Measurements from ENCODE around the gene VWA7.

Gene VWA7

DNA sequence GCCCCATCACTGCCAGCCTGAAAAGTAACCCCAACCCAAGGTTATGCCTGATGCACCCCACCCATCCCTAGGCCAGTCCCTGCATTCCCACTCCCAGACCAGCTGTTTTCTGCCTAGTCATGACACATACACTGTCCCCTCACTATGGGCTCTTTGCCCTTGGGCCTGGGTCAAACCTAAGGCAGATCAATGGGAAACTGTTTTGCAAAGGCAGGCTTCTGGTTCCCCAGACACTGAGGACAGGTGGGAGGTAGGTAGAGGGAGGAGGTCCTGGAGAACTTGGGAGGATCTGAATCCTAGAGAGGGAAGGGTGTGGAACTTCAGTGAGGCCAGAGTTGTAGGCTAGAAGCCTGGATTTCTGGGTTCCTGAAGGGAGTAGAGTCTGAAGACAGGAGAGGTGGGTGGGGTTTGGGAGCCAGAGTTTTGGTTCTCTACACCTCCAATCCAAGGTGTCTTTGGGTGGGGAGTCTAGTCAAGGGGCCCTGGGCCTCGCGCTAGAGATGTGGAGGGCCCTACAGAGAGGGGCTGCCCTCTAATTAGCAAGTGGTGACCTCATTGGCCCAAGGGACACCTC is 42.8 kb downstream of the VWA7 start:
- Histone ChIP-seq H3K9me3 (ENCODE audit: insufficient read depth, low read depth, low read length) (no peaks in the 10 kb centered on the region), H3K4me1 (ENCODE audit: control insufficient read depth in 1 of 2, insufficient read depth in 2 of 2, low read length in 2 of 2) (peaks cover 24 to 27% of the 10 kb centered on the region in 2 experiments), H3K79me1 (ENCODE audit: low read length) (peaks cover 42% of the 10 kb centered on the region), H2AK5ac (ENCODE audit: low read length) (peak overlapping the region; percentile 14), H2AFZ (ENCODE audit: insufficient read depth, low read length, poor library complexity) (no peak overlapping the region), H2BK120ac (ENCODE audit: insufficient read depth, low read length, poor library complexity) (no peak overlapping the region), H3K23ac (ENCODE audit: low read length) (no peak overlapping the region), H4K12ac (ENCODE audit: low read depth, low read length) (no peak overlapping the region), H2BK5ac (ENCODE audit: low read depth, low read length, poor library complexity) (peak overlapping the region; percentile 2), H3K18ac (ENCODE audit: low read length) (peak overlapping the region; percentile 31), H3K4me3 (ENCODE audit: low read depth, low read length) (peak overlapping the region; percentile 78), H3K27ac (ENCODE audit: low read depth, low read length) (peak overlapping the region; percentile 95), H3K14ac (ENCODE audit: low read length) (no peak overlapping the region), H4K91ac (ENCODE audit: low read depth, low read length) (no peak overlapping the region), H2BK12ac (ENCODE audit: low read length) (peak overlapping the region; percentile 12), H3K79me2 (ENCODE audit: control insufficient read depth, insufficient read depth, low read length, poor library complexity) (peaks cover 26% of the 10 kb centered on the region), H3K4ac (ENCODE audit: low read depth, low read length) (peak overlapping the region; percentile 56), H3K36me3 (ENCODE audit: control insufficient read depth in 1 of 2, insufficient read depth in 2 of 2, low read length in 2 of 2) (peaks cover 26 to 33% of the 10 kb centered on the region in 2 experiments), H3K4me2 (ENCODE audit: low read length) (peak overlapping the region; percentile 89), H3K27me3 (ENCODE audit: insufficient read depth, low read length) (no peaks in the 10 kb centered on the region), H3K9ac (ENCODE audit: low read length) (peak overlapping the region; percentile 42), H4K8ac (ENCODE audit: low read depth, low read length) (no peak overlapping the region)
- no peak for DNase-seq
- WGBS (ENCODE audit: extremely low coverage, insufficient coverage, insufficient read length): no CpG with 5 or more reads among the region's 2 CpGs

GRCh38 chr6:31733734-31734133 is 43.4 kb downstream of the VWA7 start:
- Histone ChIP-seq H3K18ac (ENCODE audit: low read length) (no peak overlapping the region), H3K4me1 (ENCODE audit: control insufficient read depth in 1 of 2, insufficient read depth in 2 of 2, low read length in 2 of 2) (peaks cover 23 to 25% of the 10 kb centered on the region in 2 experiments), H4K12ac (ENCODE audit: low read depth, low read length) (no peak overlapping the region), H4K8ac (ENCODE audit: low read depth, low read length) (no peak overlapping the region), H3K4me3 (ENCODE audit: low read depth, low read length) (no peak overlapping the region), H2AK5ac (ENCODE audit: low read length) (no peak overlapping the region), H3K23ac (ENCODE audit: low read length) (no peak overlapping the region), H3K4me2 (ENCODE audit: low read length) (peak overlapping the region; percentile 89), H3K9ac (ENCODE audit: low read length) (peak overlapping the region; percentile 28), H3K27me3 (ENCODE audit: insufficient read depth, low read length) (no peaks in the 10 kb centered on the region), H4K91ac (ENCODE audit: low read depth, low read length) (no peak overlapping the region), H2BK5ac (ENCODE audit: low read depth, low read length, poor library complexity) (no peak overlapping the region), H2BK12ac (ENCODE audit: low read length) (no peak overlapping the region), H2BK120ac (ENCODE audit: insufficient read depth, low read length, poor library complexity) (no peak overlapping the region), H2AFZ (ENCODE audit: insufficient read depth, low read length, poor library complexity) (no peak overlapping the region), H3K79me2 (ENCODE audit: control insufficient read depth, insufficient read depth, low read length, poor library complexity) (peaks cover 28% of the 10 kb centered on the region), H3K36me3 (ENCODE audit: control insufficient read depth in 1 of 2, insufficient read depth in 2 of 2, low read length in 2 of 2) (peaks cover 27 to 34% of the 10 kb centered on the region in 2 experiments), H3K14ac (ENCODE audit: low read length) (no peak overlapping the region), H3K27ac (ENCODE audit: low read depth, low read length) (no peak overlapping the region), H3K9me3 (ENCODE audit: insufficient read depth, low read depth, low read length) (no peaks in the 10 kb centered on the region), H3K79me1 (ENCODE audit: low read length) (peaks cover 42% of the 10 kb centered on the region), H3K4ac (ENCODE audit: low read depth, low read length) (peak overlapping the region; percentile 56)
- DNase-seq: no peak
- WGBS (ENCODE audit: extremely low coverage, insufficient coverage, insufficient read length): no CpG with 5 or more reads among the region's 4 CpGs

GRCh38 chr6:31732029-31732428 is 45.1 kb downstream of the VWA7 start:
- H2AFZ ChIP-seq (ENCODE audit: insufficient read depth, low read length, poor library complexity): no peak overlapping the region
- H3K79me2 ChIP-seq (ENCODE audit: control insufficient read depth, insufficient read depth, low read length, poor library complexity): peaks cover 29% of the 10 kb centered on the region

GRCh38 chr6:31730631-31731086 is 46.5 kb downstream of the VWA7 start:
- no peak overlapping the region for H4K91ac ChIP-seq (ENCODE audit: low read depth, low read length)
- no peak overlapping the region for H3K4ac ChIP-seq (ENCODE audit: low read depth, low read length)
- H2AK5ac ChIP-seq (ENCODE audit: low read length): no peak overlapping the region
- H4K12ac ChIP-seq (ENCODE audit: low read depth, low read length): no peak overlapping the region
- no peak overlapping the region for H3K18ac ChIP-seq (ENCODE audit: low read length)
- peak overlapping the region; percentile 95 for H3K27ac ChIP-seq (ENCODE audit: low read depth, low read length)
- no peak overlapping the region for H4K8ac ChIP-seq (ENCODE audit: low read depth, low read length)
- H2BK5ac ChIP-seq (ENCODE audit: low read depth, low read length, poor library complexity): no peak overlapping the region
- no peak overlapping the region for H3K14ac ChIP-seq (ENCODE audit: low read length)
- H3K27me3 ChIP-seq (ENCODE audit: insufficient read depth, low read length): no peaks in the 10 kb centered on the region
- peaks cover 20% of the 10 kb centered on the region for H3K79me1 ChIP-seq (ENCODE audit: low read length)
- peaks cover 14% of the 10 kb centered on the region in 2 experiments for H3K4me1 ChIP-seq (ENCODE audit: control insufficient read depth in 1 of 2, insufficient read depth in 2 of 2, low read length in 2 of 2)
- peaks cover 22% of the 10 kb centered on the region for H3K79me2 ChIP-seq (ENCODE audit: control insufficient read depth, insufficient read depth, low read length, poor library complexity)
- H2BK120ac ChIP-seq (ENCODE audit: insufficient read depth, low read length, poor library complexity): no peak overlapping the region
- H3K36me3 ChIP-seq (ENCODE audit: control insufficient read depth in 1 of 2, insufficient read depth in 2 of 2, low read length in 2 of 2): peaks cover 45 to 63% of the 10 kb centered on the region in 2 experiments
- H3K23ac ChIP-seq (ENCODE audit: low read length): no peak overlapping the region
- no peaks in the 10 kb centered on the region for H3K9me3 ChIP-seq (ENCODE audit: insufficient read depth, low read depth, low read length)
- H3K4me2 ChIP-seq (ENCODE audit: low read length): peak overlapping the region; percentile 43
- H3K4me3 ChIP-seq (ENCODE audit: low read depth, low read length): no peak overlapping the region
- no peak overlapping the region for H2BK12ac ChIP-seq (ENCODE audit: low read length)
- no peak overlapping the region for H3K9ac ChIP-seq (ENCODE audit: low read length)
- DNase-seq: peak in 1 of 2 donors; percentile 23
- WGBS (ENCODE audit: extremely low coverage, insufficient coverage, insufficient read length): no CpG with 5 or more reads among the region's 11 CpGs
- H2AFZ ChIP-seq (ENCODE audit: insufficient read depth, low read length, poor library complexity): no peak overlapping the region

More at GRCh38 chr6:31732029-31732428, 45.1 kb downstream of the VWA7 start:
- no peak overlapping the region for H3K18ac ChIP-seq (ENCODE audit: low read length)
- no peak overlapping the region for H2BK120ac ChIP-seq (ENCODE audit: insufficient read depth, low read length, poor library complexity)
- WGBS (ENCODE audit: extremely low coverage, insufficient coverage, insufficient read length): no CpG with 5 or more reads among the region's 3 CpGs
- H2BK12ac ChIP-seq (ENCODE audit: low read length): no peak overlapping the region
- no peak overlapping the region for H2AK5ac ChIP-seq (ENCODE audit: low read length)
- H3K79me1 ChIP-seq (ENCODE audit: low read length): peaks cover 31% of the 10 kb centered on the region
- H4K91ac ChIP-seq (ENCODE audit: low read depth, low read length): no peak overlapping the region
- H3K9me3 ChIP-seq (ENCODE audit: insufficient read depth, low read depth, low read length): no peaks in the 10 kb centered on the region
- no peak overlapping the region for H3K9ac ChIP-seq (ENCODE audit: low read length)
- H3K4ac ChIP-seq (ENCODE audit: low read depth, low read length): no peak overlapping the region
- H2BK5ac ChIP-seq (ENCODE audit: low read depth, low read length, poor library complexity): no peak overlapping the region
- H3K27ac ChIP-seq (ENCODE audit: low read depth, low read length): no peak overlapping the region
- H3K4me2 ChIP-seq (ENCODE audit: low read length): no peak overlapping the region
- no peak overlapping the region for H4K8ac ChIP-seq (ENCODE audit: low read depth, low read length)
- no peak overlapping the region for H3K14ac ChIP-seq (ENCODE audit: low read length)
- H3K23ac ChIP-seq (ENCODE audit: low read length): no peak overlapping the region
- DNase-seq: no peak
- peaks cover 42 to 51% of the 10 kb centered on the region in 2 experiments for H3K36me3 ChIP-seq (ENCODE audit: control insufficient read depth in 1 of 2, insufficient read depth in 2 of 2, low read length in 2 of 2)
- H3K4me1 ChIP-seq (ENCODE audit: control insufficient read depth in 1 of 2, insufficient read depth in 2 of 2, low read length in 2 of 2): peaks cover 19% of the 10 kb centered on the region in 2 experiments
- no peak overlapping the region for H4K12ac ChIP-seq (ENCODE audit: low read depth, low read length)
- no peak overlapping the region for H3K4me3 ChIP-seq (ENCODE audit: low read depth, low read length)
- H3K27me3 ChIP-seq (ENCODE audit: insufficient read depth, low read length): no peaks in the 10 kb centered on the region
